CMK (cell line): ENCODE results near the gene SH3RF1.

Source experiments
- DNase-seq: peaks from one replicate; pipeline ENCODE4 v3.0.0-alpha.2; 2010; ENCODE audit warnings: low read depth

SH3RF1 gene

DNA sequence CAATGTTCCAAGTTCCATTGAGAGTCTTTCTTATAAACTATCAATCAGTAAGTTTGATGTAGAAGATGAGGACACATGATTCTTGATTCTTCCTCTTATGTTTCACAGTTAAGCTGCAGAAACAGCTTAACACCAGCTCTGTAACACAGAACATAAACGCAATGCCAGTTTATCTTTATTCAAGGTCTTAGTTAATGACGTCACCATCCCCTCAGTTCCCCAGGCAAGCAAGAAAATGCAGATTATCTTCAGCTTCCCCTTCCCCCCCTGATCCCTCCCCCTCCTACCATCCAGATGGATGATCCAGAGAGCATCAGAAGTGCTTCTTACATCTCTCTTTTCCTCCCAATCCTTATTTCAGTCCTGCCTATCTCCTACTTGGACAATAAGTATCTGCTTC is 4.4 kb upstream of the SH3RF1 start:
- DNase-seq = no peak

DNA sequence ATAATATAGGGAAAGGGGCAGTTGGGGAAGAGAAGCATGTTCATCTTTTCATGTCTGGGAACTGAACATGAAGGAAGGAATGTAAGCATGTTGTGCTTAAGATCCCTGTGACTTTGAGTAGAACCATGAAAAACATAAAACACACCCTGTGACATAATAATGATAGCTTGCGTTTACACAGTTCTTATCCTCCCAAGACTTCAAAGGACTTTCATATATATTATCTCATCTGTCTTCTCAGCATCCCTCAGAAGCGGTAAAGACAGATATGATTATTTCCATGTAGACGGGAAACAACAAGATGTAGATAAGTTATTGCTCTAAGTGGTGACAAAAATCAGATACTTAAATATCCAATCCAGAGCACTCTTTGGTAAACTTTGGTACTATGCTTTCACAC is 3.3 kb upstream of the SH3RF1 start:
- no peak for DNase-seq

DNA sequence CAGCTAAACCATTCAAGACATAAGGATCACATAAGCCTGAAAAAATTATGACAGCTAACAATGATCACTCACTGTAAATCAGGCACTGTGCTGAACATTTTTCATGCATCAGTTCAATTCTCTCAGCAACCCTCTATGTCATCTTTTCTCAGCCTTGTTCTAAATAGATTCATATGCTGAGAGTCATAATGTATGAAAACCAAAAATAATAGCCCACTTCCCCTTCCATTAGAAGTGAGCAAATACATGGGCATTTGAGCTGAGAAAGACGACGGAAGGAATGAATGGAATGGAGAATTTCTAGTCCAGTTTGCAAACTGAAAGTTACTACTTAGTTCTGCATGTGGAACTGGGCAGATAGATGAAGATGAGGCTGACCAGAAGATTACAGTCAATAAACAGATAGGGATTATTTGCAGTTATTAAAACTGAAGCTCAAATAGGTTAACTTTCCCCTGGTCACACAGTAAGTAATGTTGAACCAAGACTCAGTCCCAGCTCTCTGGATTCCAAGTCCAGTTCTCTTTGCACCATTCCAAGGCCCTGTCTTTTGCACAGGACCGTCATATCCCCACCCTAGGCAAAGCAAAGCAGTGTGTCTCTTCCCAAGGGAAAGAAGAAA is 1.6 kb upstream of the SH3RF1 start:
- DNase-seq = no peak

DNA sequence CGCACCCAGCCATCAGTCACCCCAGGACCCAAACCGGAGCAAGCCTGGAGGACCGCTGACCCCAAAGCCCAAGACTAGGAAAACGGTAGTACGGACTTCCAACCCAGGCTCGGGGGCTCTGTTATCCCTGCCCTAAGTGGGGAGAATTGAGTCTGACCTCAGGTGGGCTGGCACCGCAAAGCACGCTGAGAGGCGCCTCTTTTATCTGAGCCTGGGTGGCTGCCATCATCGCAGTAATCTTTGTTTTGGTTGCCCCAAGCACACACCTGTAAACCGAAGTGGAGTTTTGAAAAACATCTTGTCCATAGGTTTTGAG is 894 bp upstream of the SH3RF1 start:
- DNase-seq = no peak

DNA sequence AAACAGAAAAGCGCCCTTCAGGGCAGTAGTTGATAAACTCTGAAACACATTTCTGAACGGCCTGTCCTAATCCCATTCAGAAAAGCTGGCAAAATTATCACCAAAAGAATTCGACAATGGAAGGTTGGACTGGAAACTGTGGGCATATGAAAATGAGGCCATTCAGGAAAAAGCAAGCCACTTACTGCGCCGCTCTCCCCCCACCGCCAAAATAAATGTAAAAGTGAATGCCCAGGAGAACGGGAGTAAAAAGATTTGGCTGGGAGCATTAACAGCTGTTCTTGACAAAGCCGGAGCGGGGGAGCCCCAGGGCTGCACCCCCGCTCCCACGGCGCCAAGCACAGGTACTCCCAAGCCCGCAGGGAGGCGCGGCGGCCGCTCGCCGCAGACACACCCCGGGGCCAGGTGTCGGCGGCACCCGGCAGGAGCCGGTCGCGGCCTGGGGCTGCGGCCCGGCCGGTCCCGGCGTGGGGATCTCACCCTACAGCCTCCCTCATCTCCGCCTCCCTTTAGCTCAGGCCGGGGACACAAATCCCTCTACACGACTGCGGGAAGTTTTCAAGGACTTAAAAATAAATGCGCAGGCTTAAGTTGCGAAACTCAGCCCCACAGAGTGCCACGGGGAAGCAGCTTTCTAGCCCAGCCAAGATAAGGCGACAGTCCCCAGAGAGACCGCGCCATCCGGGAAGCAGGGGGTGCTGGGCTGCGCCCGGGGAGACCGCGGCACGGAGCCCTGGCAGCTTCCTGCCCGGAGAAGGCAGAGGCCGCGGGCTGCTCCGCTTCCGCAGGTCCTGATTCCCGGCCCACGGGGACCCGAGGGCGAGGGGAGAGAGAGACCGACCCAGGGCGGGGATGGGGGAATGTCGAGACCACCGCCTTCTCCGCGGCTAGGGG is 593 bp downstream of the SH3RF1 start:
- peak; percentile 26 for DNase-seq

DNA sequence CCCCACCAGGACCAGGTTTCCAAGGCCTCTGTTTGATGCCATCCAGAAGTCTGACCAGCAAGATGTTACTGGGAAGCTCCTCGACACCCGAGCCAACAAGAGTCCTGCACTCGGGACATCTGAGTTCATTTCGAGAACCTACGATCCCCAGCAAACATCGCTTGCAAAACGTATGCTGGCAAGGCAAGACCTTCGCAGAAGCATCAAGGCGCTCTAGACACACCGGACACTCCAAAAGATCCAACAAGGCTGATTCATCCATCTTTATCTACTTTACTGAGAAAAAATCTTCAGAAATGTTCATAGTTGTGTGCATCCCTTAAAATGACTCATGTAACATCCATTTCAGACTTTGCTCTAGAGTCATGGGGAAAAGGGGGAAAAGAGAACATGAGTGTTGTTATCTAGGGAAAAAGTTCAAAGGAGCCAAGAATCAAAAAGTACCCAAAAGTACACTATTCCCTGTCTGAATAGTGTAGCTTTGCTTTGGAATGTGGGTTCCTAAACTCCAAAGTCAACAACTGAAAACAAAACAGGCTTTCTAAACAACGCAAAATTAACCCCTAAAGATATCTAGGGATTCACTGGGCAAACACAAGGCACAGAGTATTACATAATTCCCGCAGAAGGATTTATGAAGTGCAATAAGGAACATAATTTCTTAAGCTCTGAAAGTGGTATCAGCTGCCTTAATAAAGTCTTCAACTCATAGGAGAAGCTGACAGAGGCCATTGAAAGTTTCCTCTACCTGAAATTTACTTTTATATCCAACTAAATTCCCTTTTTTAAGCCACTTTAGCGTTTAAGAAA is 1.6 kb downstream of the SH3RF1 start:
- no peak for DNase-seq

DNA sequence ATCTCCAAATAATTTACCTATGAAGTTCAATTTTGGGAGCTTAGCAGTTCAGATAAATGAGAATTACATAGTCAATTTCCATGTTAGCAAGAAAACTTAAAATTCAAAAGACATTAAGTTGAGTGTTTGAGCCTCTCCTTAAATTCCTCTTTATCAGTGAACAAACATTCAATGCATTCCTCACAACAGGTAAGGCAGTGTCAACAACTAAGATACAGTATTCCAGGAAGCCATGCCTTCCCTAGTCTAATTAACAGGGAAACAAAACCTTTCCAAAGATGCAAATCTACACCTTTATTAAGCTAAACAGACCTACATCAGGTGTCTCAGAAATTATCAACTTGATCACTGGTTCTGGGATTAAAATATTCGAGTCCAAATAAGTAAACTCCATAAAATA is 3.7 kb downstream of the SH3RF1 start:
- no peak for DNase-seq

DNA sequence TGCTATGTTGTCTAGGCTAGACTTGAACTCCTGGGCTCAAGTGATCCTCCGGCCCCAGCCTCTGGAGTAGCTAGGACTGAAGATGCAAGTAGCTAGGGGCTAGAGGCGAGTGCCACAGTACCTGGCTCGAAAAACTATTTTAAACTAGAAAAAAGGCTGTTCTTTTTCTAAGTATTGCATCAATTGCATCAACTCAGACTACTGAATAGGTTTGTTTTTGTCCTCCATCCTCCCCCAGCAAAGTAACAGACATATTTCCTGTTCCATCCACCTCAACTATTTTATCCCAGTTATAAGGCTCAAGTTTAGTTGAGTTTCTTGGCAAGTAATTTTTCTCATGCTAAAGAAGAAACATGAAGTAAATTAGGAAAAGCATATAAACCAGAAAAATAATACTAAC is 4.1 kb downstream of the SH3RF1 start:
- no peak for DNase-seq

DNA sequence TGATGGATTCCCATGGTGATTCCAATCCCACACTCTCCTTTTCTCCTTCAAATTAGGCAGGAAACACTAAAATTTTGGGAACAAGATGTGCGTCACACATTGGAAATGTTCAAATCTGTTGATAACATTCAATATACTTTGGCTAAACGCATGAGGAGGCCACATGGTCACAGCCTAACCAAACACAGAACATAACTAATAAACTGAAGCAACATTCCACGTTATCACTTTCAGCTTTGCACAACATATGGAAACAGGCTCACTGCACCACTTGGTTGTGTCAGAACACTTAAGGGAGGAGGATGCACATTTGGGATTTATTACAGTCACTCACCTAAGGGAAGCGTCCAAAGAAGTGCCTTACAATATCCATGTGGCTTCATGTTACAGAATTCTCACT is 4.7 kb downstream of the SH3RF1 start:
- no peak for DNase-seq

DNA sequence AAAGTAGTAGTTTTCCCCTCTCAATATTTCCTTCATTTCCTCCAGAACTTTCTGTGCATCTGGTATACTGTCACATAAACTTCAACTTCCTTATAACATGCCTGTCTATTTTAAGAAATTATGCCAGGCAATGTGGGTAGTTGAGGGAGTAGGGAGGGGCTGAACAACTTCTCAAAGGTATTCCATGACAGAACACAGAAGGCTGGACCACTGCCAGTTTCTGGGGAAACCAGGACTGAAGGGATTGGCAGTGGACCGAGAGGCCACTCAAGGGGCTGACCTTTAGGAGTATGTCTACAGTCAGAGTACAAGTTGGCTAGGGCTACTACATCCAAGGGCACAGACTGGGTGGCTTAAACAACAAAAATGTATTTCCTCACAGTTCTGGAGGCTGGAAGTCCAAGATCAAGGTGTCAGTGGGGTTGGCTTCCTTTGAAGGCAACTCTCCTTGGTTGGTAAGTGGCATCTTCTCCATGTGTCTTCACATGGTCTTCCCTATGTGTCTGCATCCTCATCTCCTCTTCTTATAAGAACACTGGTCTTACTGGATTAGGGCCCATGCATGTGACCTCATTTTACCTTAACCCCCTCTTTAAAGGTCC is 6.9 kb downstream of the SH3RF1 start:
- no peak for DNase-seq

DNA sequence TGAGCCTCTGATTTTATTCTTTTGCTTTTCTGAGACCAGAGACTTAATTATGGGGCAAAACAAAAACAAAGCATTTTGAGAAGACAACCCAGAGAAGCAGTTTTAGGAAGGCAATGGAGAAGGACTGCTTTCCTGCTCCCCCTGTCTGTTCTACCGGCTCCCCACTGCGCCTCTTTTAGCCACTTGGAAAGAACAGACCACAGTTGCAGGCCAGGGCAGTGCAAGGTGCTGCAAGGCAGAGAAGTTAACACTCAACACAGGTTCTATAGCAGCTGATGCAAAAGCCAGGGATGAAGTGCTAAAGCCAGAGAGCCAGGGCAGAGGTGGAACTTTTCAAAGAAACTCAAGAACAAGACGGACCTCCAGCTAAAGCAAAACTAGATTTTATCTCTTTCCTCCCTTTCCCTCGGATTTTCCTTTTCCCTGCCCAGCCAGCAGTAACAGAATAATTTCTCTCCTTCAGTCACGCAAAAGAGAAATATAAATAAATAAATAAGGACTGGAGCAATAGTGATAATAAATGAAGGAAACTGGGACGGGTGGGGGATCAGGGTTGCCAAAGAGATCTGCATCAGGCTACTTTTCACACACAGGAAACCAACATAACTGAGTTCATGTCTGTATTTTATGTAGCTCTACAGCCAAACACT is 10.4 kb downstream of the SH3RF1 start:
- DNase-seq = no peak

DNA sequence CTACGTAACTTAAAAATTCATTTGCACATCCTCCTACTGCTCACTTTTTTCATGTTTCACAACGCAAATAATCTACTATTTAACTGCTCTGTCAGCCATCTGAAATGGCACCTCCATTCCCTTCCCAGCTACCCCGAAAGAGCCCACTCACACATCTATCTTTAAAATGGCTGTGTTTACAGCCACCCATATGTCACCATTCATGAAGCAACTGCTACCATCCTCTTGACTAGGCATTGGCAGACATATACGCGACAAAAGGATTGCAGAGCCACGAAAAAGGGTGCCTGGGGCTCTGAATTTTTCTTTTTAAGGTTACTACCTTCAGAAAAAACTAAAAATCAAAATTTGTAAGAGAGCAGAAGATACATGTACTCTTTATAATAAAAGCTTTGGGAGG is 11.5 kb downstream of the SH3RF1 start:
- DNase-seq = no peak

DNA sequence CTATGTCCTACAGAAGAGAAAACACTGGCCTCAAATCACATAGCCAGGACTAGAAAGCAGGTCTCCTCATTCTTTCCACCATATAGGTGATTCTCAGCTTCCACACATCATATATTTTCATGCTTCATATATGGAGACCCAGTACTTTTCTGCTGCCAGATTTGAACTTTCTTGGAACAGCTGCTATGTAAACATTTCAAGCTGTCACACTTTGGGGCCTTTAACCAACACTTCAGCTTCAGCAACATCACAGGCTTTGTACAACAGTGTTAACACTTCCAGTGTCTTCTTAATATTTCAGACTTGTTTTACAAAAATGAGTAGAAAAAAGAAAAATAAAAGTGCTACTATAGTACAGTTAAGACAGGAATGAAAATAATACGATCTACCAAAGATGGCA is 12.6 kb downstream of the SH3RF1 start:
- DNase-seq = no peak

DNA sequence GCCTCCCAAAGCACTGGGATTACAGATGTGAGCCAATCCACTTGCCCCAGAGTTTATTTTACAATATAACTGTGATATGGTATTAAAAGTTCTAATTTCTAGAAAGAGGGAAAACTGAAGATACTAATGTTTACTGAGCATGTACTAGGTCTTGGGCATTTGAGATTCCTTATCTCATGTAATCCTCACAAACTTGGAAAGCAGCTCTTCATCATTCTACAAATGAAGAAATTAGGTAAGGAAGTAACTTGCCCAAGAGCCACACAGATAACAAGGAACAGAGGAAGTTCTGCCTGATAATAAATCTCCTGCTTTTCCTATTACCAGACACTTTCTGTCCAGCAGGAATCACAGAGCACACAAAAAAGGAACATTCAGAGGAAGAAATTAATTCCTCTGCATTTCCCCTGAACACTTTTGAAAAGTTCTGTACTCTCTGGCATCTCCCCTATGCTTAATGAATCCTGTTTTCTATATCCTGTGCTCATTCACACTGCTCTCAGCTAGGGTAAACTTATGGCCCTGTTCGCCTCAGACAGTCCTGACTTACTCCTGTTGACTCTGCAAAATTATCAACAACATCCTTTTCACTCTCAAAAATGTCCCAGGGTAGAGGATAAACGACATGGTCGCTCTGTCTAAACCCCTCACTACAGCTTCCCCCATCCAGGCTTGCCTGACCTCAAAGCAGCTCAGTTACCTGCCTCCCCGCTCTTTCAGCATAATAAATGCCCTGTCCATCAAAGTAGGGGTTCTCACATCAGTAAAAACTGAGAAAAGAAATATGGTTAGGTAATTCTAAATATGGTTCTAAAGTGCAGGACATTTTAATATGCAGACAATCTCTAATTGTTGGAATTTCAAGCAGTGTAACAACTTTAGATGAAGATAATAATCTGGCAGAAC is 13.6 kb downstream of the SH3RF1 start:
- DNase-seq = no peak

DNA sequence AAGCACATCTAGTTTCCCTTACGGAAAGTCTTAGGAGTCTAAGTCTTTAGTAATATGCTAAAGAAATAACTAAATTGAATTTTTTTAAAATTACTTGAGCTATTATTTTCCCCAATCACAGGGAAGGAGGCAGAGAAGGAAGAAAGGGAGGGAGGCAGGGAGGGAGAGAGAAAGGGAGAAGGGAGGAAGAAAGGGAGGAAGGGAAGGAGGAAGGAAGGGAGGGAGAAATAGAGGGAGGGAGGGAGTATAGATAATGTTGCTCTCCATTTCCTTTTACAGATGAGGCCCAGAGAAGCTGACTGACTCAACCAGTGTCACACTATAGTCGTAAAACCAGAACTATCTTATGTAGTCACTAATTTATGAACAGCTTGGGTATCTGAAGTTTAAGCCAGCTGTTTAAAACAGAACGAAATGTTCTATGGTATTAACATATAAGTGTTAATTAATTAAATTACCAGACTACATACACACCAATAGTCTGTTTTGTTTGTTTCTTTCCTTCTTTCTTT is 14.6 kb downstream of the SH3RF1 start:
- no peak for DNase-seq

DNA sequence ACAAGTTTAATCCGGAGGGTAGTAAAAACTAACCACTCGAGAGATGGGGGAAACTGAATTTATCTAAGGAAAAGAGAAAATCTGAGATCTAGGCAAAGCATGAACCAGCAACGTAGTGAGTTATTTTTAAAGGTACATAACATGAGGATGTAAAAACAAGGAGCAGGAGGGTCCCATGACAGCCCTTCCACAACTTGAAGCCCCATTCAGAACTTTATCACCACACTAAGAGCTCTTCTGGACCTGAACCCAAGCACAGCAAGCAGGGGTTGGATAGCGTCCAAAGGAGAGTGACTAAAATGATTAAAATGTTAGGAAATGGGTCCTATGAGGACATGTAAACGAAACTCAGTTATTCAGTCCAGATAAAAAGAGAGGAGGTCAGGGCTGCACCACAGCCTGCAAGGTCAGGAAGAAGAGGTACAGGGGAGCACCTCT is 16.2 kb downstream of the SH3RF1 start:
- DNase-seq = no peak

DNA sequence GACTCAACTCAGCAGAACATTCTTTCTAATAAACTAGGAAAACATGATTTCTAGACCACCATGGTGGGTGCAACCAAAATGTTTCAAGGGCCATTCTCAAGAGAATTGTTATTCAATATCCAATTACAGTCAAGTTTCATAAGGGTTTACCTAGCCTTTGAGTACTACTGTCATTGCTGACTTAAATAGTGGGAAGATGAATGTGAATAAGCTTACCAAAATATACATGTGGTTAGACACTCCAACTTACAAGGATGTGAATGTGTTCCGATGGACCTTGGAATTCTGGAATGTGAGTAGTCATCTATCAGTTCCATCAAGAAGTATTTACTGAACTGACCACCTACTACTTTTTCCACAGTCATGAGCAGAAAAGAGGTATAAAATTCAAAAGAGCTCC is 16.9 kb downstream of the SH3RF1 start:
- DNase-seq = no peak

DNA sequence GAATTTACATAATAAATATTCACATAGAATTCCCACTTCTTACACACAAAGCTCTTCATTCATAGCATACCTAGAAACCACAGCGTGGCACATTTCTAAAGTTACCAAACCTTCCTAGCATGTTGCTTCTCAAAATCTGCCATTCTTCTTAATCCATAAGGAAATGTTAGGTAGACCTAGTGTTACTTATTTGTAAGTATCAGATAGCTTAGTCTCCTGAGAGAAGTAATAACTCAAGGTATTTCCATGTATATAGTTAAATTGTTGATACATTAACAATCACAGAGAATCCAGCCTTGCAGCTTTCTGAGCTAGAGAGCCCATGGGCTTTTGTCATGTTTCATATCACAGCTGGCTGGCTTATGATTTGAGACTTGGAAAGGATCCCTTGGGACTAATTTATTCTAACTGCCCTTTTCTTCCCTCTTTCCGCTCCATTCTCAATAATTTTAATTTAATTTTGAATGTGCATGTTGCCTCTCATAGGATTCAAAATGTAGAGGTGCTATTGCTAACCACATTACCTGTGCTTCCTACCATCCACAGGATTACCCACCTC is 17.6 kb downstream of the SH3RF1 start:
- DNase-seq = no peak

DNA sequence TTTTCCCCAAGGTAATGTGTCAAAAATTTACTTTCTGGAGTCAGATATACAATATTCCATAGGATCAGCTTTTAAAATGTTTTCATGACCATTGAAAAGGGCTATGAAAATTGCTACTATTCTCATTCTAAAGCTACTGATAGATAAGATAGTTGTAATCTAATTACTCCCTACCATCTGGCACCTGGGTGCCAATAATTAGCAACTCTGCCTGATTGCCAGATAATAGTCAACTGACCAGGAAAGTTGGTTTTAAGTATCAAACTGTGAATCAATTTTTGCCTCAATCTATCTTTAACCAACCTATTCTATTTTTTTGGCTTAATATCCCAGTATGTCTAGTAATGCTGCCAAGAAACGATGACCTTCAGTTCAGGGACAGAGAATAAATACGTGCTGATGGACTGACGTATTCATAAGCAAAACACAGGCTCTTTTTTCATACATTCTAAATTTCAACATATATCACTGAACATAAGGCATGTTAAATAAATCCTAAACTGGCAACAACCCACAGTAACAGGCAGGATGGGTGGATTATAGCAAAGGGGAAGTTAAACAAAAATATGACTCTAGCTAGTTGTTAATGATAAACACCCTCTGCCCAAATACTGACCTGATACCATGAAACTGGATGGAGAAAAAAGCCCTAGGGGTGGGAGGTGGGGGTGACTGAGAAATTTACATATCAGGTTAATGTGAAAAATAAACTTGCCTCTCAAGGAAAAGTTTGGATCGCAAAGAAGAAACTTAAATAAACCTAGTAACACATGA is 18.2 kb downstream of the SH3RF1 start:
- no peak for DNase-seq
